ENCODE results near the gene PYGO2.
"Not testable (repeated sequence)": the region's sequence is repeated elsewhere in the genome, so short reads cannot be mapped to it uniquely, and the experiment has no call there.

Gene PYGO2

GRCh38 chr1:154908129-154908528 is 53.5 kb downstream of the PYGO2 start:
- DNase-seq (ENCODE audit: low read depth), result not testable (repeated sequence)

Data from activated T-cell treated with anti-CD3 and anti-CD28 coated beads for 48 hours (primary cell).